HEK293 (cell line): ENCODE measurements around the gene RING1.

Experiments
- AEBP2 ChIP-seq: fragments of 450-650 bp; formaldehyde crosslinking; IDR thresholded peaks from 2 replicates; pipeline ENCODE4 v1.5.1; 2016; ENCODE audit warnings: missing biosample characterization, missing genetic modification characterization, borderline replicate concordance
- HIC1 ChIP-seq: fragments of 450-650 bp; formaldehyde crosslinking; IDR thresholded peaks from 2 replicates; pipeline ENCODE4 v1.5.1; 2016; ENCODE audit warnings: missing biosample characterization, missing genetic modification characterization
- HOXD13 ChIP-seq: sonication (generic); formaldehyde crosslinking; IDR thresholded peaks from 2 replicates; pipeline ENCODE4 v1.8.0; 2022; ENCODE audit warnings: missing genetic modification reagents, borderline replicate concordance
- IKZF3 ChIP-seq: fragments of 450-650 bp; IDR thresholded peaks from 2 replicates; pipeline ENCODE4 v1.5.0; 2018; ENCODE audit warnings: missing biosample characterization, mild to moderate bottlenecking, missing genetic modification characterization, moderate library complexity
- KLF1 ChIP-seq: fragments of 450-650 bp; formaldehyde crosslinking; IDR thresholded peaks from 2 replicates; pipeline ENCODE4 v1.5.1; 2016; ENCODE audit warnings: missing biosample characterization, missing genetic modification characterization
- PBX3 ChIP-seq: sonication (generic); formaldehyde crosslinking; IDR thresholded peaks from 2 replicates; pipeline ENCODE4 v1.8.1; 2022; ENCODE audit warnings: mild to moderate bottlenecking, moderate library complexity, missing genetic modification reagents
- PRDM6 ChIP-seq: fragments of 450-650 bp; formaldehyde crosslinking; IDR thresholded peaks from 2 replicates; pipeline ENCODE4 v1.5.1; 2017; ENCODE audit warnings: missing biosample characterization, missing genetic modification characterization
- SP3 ChIP-seq: fragments of 450-650 bp; formaldehyde crosslinking; IDR thresholded peaks from 2 replicates; pipeline ENCODE4 v1.5.1; 2016; ENCODE audit warnings: missing biosample characterization, missing genetic modification characterization
- ZBTB49 ChIP-seq: fragments of 450-650 bp; formaldehyde crosslinking; IDR thresholded peaks from 2 replicates; pipeline ENCODE4 v1.5.1; 2016; ENCODE audit warnings: missing biosample characterization, missing genetic modification characterization, low read depth
- ZFHX2 ChIP-seq: fragments of 450-650 bp; formaldehyde crosslinking; conservative IDR thresholded peaks from 2 replicates; pipeline ENCODE4 v1.5.1; 2016; ENCODE audit warnings: missing biosample characterization, missing genetic modification characterization
- ZNF10 ChIP-seq: fragments of 450-650 bp; formaldehyde crosslinking; IDR thresholded peaks from 2 replicates; pipeline ENCODE4 v1.5.1; 2017; ENCODE audit warnings: missing biosample characterization, missing genetic modification characterization
- ZNF169 ChIP-seq: fragments of 450-650 bp; formaldehyde crosslinking; IDR thresholded peaks from 2 replicates; pipeline ENCODE4 v1.5.1; 2016; ENCODE audit warnings: missing biosample characterization, missing genetic modification characterization
- ZNF2 ChIP-seq: fragments of 450-650 bp; formaldehyde crosslinking; IDR thresholded peaks from 2 replicates; pipeline ENCODE4 v1.5.1; 2016; ENCODE audit warnings: missing biosample characterization, missing genetic modification characterization
- ZNF292 ChIP-seq: fragments of 450-650 bp; formaldehyde crosslinking; IDR thresholded peaks from 2 replicates; pipeline ENCODE4 v1.5.1; 2016; ENCODE audit warnings: low read depth, missing biosample characterization, missing genetic modification characterization, borderline replicate concordance
- ZNF324 ChIP-seq: fragments of 450-650 bp; formaldehyde crosslinking; IDR thresholded peaks from 2 replicates; pipeline ENCODE4 v1.5.1; 2016; ENCODE audit warnings: missing biosample characterization, missing genetic modification characterization
- ZNF391 ChIP-seq: fragments of 450-650 bp; formaldehyde crosslinking; IDR thresholded peaks from 2 replicates; pipeline ENCODE4 v1.5.1; 2016; ENCODE audit warnings: low read depth, missing biosample characterization, missing genetic modification characterization, borderline replicate concordance
- ZNF433 ChIP-seq: fragments of 450-650 bp; formaldehyde crosslinking; IDR thresholded peaks from 2 replicates; pipeline ENCODE4 v1.5.1; 2016; ENCODE audit warnings: missing biosample characterization, missing genetic modification characterization, low read depth
- ZNF548 ChIP-seq: fragments of 450-650 bp; formaldehyde crosslinking; IDR thresholded peaks from 2 replicates; pipeline ENCODE4 v1.5.1; 2016; ENCODE audit warnings: missing biosample characterization, missing genetic modification characterization
- ZNF560 ChIP-seq: fragments of 450-650 bp; formaldehyde crosslinking; IDR thresholded peaks from 2 replicates; pipeline ENCODE4 v1.5.1; 2017; ENCODE audit warnings: missing biosample characterization, missing genetic modification characterization, borderline replicate concordance
- ZNF596 ChIP-seq: fragments of 450-650 bp; IDR thresholded peaks from 2 replicates; pipeline ENCODE4 v1.5.0; 2018; ENCODE audit warnings: missing biosample characterization, mild to moderate bottlenecking, missing genetic modification characterization, moderate library complexity
- ZNF600 ChIP-seq: fragments of 450-650 bp; formaldehyde crosslinking; IDR thresholded peaks from 2 replicates; pipeline ENCODE4 v1.5.1; 2016; ENCODE audit warnings: missing biosample characterization, missing genetic modification characterization
- ZNF645 ChIP-seq: fragments of 450-650 bp; formaldehyde crosslinking; IDR thresholded peaks from 2 replicates; pipeline ENCODE4; 2016; ENCODE audit warnings: missing biosample characterization, missing genetic modification characterization
- ZNF701 ChIP-seq: fragments of 450-650 bp; formaldehyde crosslinking; IDR thresholded peaks from 2 replicates; pipeline ENCODE4 v1.5.1; 2016; ENCODE audit warnings: missing biosample characterization, missing genetic modification characterization
- ZNF830 ChIP-seq: fragments of 450-650 bp; IDR thresholded peaks from 2 replicates; pipeline ENCODE4 v1.5.0; 2018; ENCODE audit warnings: missing biosample characterization, missing genetic modification characterization, low read depth, mild to moderate bottlenecking, moderate library complexity

The RING1 gene

GRCh38 chr6:33204415-33205190, 3.7 kb upstream of the RING1 start, which contains the start of gene HSD17B8 (continued):
- no peak for TF ChIP-seq ZNF169 (tag by site-specific recombination)
- peak; percentile 30; the same call in 1 of the 2 replicates for TF ChIP-seq KLF1
- TF ChIP-seq ZNF645 (tag by site-specific recombination), result no peak
- no peak for TF ChIP-seq ZBTB49 (tag by site-specific recombination)
- peak; percentile 81 for TF ChIP-seq SP3
- no peak for TF ChIP-seq PRDM6 (tag by site-specific recombination)
- peak; percentile 8; the same call in 1 of the 2 replicates for TF ChIP-seq ZNF596 (tag by site-specific recombination)
- peak; percentile 100 for TF ChIP-seq ZNF600
- no peak for TF ChIP-seq ZNF433 (tag by site-specific recombination)
- no peak for TF ChIP-seq ZNF560
- 0 out of 2 replicates have a peak, but pooled peaks have one; percentile 12 for TF ChIP-seq ZNF10
- TF ChIP-seq IKZF3 (tag by site-specific recombination), result no peak
- TF ChIP-seq HIC1, result no peak; the same call in 1 of the 2 replicates
- TF ChIP-seq ZNF548, result no peak
- TF ChIP-seq ZNF292 (tag by site-specific recombination), result no peak
- TF ChIP-seq ZNF324 (tag by site-specific recombination), result no peak
- TF ChIP-seq ZFHX2 (tag by site-specific recombination), result peak; percentile 25; the same call in 1 of the 2 replicates
- TF ChIP-seq ZNF701 (tag by site-specific recombination), result no peak
- TF ChIP-seq ZNF830 (tag by site-specific recombination), result no peak
- no peak for TF ChIP-seq HOXD13 (CRISPR knock-in tag)
- TF ChIP-seq ZNF391 (tag by site-specific recombination), result no peak
- TF ChIP-seq PBX3 (CRISPR knock-in tag), result 0 out of 2 replicates have a peak, but pooled peaks have one; percentile 75
- TF ChIP-seq ZNF2 (tag by site-specific recombination), result peak; percentile 76
- no peak for TF ChIP-seq AEBP2 (tag by site-specific recombination)
